GM18526 (cell line): ENCODE data around the gene NOSIP.

Experiments used
- POLR2A ChIP-seq: IDR thresholded peaks from 3 replicates; pipeline ENCODE4 v1.6.1; 2011; ENCODE audit not compliant: insufficient read length; ENCODE audit errors: extremely low read depth

Gene NOSIP

DNA sequence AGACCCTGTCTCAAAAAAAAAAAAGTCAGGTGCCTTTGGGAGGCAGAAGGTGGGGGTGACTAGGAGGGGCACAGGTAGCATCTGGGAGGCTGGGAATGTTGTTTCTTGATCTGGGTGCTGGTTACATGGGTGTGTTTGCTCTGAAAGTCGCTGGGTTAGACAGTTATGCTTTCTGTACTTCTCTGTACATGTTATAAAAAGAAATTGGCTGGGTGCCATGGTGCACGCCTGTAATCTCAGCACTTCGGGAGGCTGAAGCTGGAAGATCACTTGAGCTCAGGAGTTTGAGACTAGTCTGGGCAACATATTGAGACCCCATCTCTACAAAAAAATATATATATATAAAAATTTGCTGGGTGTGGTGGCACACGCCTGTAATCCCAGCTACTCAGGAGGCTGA, 15.1 kb downstream of the NOSIP start:
- no peak for TF ChIP-seq POLR2A

DNA sequence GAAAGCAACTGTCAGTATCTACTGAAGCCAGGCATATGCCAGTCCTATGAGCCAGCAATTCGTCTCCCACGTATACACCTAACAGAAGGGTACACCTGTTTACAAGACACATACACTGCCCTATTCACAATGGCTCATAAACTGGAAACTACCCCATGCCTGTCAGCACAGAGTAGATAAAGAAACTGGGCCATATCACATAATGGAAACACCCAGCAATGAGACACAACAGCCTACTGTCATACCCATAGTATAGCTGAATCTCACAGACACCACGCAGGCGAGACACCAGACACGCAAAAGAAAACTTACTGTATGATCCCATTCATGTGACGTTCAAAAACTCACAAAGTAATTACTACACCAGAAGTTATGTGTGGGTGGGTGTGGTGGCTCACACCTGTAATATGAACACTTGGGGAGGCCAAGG, 15.7 kb downstream of the NOSIP start:
- TF ChIP-seq POLR2A = no peak

DNA sequence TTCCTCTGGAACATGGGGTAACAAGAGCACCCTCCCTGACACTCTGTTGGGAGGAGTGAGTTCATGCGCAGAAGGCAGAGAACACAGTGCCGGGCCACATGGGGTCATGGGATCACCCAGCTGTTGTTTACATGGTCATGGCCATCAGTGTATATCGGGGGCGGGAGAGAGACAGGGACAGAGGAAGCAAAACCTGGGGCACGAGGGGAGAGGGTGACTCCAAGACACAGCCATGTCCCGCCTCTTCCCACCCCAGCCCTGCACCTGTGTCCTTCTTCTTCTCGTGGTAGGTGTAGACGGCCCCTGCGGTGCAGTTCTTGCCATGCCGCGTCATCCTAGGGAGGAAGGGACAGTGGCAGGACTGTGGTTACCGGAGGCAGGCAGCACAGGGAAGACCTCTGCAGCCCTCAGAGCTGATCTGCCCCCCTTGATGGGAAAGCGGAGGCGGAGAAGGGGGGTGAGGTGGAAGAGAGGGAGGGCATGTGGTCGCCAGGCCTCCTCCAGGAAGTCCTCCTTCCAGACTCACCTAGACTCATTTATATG, 19.9 kb downstream of the NOSIP start:
- TF ChIP-seq POLR2A = no peak

DNA sequence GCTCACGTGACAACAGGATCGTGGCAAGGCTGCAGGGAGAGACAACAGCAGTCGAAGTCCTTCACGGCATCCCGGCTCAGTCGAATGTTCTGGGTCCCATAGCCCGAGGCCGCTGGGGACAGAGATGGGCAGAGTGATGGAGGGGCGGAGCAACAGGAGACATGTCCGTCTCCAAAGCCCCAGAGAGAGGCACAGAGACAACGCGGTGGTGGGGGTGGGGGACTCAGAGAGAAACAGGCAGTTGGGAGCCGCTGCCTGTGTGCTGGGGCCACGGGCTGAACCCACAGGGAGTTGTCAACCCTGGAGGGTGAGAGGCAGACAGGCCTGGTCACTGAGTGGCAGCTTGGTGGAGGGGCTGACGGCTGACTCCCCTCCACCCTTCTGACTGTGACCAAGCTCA, 20.4 kb downstream of the NOSIP start:
- no peak for TF ChIP-seq POLR2A

DNA sequence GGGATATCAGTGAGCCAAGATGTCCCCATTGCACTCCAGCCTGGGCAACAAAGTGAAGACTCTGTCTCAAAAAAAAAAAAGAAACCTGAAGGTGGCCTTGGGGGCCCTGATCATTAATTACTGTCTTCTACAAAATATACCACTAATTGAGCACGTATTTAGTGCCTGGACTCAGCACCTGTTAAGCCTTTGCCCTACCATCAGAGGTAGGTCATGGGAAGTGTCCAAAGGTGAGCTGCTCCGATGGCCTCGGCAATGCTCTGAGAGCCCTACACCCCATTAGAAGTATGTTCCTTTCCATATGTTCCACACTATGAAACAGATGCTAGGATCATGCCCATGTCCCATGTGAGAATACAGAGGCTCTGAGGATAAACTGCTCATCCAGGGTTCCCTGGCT, 20.9 kb downstream of the NOSIP start:
- TF ChIP-seq POLR2A = no peak

DNA sequence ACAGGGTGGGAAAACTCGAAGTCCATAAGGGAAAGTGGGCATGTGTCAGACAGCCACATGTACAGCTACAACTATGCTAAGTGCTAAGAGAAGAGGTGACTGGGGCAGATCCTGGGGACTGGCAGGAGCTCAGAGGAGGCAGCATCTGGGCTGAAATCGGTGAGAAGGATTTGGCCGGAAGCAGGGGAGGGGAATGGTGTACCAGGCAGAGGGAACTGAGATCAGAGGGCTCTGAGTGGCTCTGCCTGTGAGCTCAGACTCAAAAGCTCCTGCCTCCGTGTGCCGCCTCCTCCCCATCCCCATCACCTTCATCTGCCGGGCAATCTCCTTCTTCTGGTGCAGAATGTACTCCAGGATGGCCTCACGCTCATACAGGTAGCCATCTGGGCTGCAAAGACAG, 21.8 kb downstream of the NOSIP start:
- TF ChIP-seq POLR2A = no peak

DNA sequence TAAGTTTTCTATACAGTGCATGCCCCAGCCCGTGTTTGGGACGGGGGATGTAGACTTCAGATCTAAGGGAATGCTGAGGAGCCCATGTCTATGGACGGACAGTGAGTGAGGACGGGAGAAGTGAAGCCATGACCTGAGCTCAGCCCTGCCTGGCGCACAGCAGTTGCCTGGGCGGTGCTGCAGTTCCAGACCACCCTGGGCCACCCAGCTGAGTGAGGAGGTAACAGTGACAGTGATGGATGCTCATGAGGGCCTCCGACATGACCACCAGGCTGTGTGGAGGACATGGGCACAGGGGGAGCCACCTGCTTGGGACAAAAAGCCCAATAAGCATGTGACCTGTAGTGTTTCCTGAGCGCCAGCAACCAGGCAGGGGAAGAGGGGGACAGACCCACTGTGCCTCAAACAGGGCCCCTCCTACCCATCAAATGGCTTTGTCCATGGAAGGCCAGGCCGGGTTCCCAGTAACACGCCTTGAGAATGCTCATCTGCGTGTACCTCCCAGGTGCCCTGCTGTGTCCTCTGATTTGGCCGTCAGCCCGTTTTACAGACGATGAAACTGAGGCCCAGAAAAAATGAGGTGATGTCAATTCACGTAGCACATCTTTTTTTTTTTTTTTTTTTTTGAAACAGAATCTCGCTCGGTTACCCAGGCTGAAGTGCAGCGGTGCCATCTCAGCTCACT, 22.6 kb downstream of the NOSIP start:
- no peak for TF ChIP-seq POLR2A

DNA sequence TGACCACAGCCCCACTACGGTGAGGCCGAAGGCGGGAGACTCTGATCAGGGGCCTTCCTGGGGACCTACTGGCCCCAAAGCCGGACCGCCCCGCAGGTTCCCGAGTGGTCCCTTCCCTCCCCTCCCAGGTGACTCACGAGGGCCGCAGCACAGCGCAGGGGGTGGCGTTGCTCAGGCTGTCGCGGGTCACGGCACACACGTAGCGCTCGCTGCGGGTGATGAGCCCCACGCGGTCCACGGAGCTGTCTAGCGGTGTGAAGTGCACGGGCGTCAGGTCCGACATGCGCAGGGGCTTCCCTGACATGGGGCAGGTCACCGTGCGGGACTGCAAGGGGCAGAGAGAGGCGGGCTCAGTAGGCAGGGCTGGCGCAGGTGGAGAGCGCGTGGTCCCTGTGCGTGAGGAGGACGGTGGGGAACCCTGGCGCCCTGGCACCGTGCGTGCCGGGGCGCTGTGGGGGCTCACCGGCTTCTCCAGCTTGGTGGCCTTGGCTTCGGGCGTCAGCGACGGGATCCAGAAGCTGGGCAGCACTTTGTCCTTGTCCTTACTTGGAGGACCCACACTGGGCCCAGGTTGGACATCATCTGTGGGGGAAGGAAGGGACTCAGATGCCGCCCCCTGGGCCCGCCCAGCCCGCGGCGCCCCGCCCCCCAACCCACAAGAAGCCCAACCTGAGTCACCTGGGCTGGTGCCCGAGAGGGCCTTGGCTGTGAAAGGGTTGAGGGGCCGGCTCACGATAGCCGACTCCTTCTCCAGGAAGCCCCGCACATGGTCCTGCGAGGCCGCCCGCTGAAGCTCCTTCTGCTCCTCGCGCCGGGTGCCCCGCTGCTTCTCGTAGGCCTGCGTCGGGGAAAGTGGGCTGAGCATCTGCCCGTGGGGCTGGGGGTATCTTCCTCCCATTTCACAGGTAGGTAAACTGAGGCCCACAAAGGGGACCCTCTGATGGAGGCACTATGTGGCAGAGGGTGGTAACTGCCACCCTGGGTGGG, 23.7 kb downstream of the NOSIP start:
- no peak for TF ChIP-seq POLR2A

DNA sequence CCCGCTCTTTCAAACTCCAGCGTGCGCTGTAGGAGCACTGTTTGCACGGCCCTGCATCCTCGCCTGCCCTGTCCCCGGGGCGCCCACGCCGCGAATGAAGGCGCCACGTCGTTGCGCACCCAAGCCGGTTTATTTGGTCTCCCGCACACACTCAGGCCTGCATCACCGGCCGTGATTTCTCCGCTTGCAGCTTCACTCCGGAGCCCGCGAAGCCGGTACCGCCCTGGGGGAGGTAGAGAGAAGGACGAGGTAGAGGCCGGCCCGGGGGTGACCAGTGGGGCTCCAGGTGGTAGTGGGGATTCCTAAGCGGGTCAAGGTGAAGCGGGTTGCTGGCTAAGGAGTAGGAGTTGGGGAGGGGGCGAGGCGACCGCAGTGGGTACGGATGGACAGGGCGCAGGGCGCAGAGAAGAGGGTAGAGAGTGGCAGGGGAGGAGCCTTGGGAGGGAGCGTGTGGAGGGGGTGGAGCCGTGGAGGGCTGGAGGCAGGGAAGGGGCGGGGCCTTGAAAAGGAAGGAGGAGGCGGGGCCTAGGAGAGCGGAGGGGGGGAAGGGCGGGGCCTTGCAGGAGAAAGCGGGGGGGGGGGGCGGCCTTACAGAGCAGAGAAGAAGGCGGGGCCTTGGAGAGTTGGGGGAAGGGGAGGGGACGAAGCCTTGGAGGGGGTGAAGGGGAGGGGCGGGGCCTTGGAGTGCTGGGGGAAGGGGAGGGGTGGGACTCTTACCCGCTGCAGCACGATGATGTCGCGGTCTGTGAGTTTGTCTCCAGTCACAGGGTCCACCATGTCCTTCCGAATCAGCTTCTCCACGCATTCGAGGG, 24.6 kb downstream of the NOSIP start:
- TF ChIP-seq POLR2A = no peak

DNA sequence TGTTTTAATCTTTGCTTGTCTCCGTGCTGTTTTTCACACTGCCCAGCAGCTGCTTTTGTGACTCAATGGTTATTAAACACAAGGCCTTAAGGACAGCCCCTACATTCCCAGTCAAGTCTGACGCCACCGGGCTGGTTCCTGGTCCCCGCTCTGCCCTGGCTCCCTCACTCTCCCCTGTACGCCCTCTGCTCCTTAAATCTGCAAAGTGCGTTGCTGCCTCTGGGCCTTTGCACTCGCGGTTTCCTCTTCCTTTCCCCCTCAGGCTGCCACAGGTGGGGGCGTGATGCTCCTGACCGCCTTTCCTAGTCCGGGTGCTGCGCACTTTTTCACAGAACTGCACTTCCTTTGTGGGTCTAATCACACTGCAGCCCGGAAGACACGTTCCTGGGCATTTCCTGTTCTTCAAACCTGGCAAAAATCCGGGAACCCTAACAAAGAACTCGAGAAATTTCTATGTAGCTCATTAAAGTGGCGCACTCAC, 25.6 kb downstream of the NOSIP start:
- no peak for TF ChIP-seq POLR2A

DNA sequence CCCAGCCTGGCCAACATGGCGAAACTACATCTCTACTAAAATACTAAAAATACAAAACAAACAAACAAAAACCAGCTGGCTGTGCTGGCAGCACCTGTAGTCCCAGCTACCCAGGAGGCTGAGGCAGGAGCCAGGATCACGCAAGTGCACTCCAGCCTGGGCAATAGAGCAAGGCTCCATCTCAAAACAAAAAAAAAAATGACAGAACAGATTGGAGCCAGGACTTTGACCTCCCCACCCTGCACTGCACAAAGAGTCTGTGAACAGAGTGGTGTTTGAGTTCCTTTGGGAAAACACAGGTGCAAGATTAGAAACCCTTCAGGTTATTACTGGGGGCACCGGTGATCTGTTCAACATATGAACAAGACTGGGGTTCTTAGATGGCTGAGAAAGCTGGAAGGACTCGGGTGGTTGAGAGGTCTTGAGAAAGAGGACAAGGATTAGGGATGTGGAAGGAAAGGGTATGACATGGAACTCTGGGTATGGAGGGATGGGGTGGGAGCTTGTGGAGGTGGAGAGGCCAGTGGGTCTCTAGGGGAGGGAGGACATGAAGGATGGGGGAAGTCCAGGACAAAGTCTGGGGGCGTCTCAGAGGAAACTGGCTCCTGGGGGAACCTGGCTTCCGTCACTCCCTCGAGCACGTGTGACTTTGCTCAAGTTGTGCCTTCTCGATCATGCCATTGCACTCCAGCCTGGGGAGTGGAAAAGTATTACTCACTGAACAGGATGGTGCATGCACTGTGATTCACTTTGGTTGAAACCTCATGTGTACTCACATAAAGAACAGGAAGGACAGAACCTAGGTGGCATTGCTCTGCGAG, 26.7 kb downstream of the NOSIP start:
- no peak for TF ChIP-seq POLR2A

DNA sequence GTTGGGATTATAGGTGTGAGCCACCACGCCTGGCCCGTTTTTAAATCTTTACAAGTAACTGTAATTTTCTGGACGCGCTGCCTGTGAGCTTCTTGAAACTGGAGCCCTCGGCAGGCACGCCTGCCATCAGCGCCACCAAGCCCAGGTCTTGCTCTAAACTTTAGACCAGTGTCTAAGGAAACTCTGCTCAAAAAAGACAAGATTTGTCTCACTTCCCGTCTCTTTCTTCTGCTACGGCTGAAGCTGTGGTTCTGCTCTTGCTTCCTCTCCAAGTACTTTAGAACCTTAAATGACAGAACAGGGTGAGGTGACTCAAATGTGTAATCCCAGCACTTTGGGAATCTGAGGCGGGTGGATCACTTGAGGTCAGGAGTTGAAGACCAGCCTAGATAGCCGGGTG, 27.6 kb downstream of the NOSIP start:
- TF ChIP-seq POLR2A = no peak

DNA sequence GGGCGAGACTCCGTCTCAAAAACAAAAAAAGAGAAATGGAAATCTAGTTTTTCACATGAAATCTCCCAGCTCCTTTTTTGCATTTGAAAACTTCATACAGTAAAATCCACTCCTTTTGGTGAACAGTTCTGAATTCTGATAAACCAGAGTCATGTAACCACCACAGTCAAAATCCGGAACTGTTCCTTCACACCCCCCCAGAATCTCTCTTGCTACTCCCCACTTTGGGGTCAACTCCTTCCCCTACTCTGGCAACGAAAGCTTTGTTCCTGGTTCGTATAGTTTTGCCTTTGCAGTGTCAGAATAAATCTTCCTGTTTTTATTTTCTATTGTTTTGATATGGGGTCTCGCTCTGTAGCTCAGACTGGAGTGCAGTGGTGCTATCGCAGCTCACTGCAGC, 28.8 kb downstream of the NOSIP start:
- TF ChIP-seq POLR2A = no peak

DNA sequence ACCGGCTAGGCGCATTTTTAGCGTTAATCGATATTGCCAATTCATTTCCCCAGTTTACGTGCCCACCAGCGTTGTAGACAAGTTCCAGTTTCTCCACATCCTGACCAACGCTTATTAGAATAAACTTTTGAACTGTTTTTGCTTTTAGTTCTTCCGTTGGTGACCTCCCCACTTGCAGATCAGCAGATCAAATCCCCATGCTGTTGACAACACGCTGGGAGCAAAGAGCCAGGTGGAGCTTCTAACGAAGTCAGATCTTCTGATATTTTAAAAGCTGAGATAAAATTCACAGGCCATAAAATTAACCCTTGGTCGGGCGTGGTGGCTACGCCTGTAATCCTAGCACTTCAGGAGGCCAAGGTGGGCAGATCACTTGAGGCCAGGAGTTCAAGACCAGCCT, 31.3 kb downstream of the NOSIP start:
- no peak for TF ChIP-seq POLR2A
